ENCODE measurements around the gene PRSS21. TPM values are rescaled to one million over a fixed set of nuclear protein-coding genes. Genes with fewer than 3 reads are reported as not detected.

The PRSS21 gene
- total RNA-seq, 2 experiments from 2014 or later = 3.3 to 4.1 TPM

GRCh38 chr16:2860826-2861567 is 44.0 kb downstream of the PRSS21 start:
- CTCF ChIA-PET = interaction anchor here (1.7 kb wide), 1 partner anchor 22 kb away, joined by 6 read pairs; no protein-coding TSS in a partner anchor
- H3K36me3 Mint-ChIP-seq (ENCODE audit: low read depth) = no peaks in the 10 kb centered on the region
- H3K9me3 Mint-ChIP-seq = peaks cover 9% of the 10 kb centered on the region
- intact Hi-C loops (cut with micrococcal nuclease) = no loop called here
- peaks cover 5% of the 10 kb centered on the region for H3K4me1 Mint-ChIP-seq (ENCODE audit: low read depth)
- H3K4me3 Mint-ChIP-seq = no peak overlapping the region
- DNase-seq = peak; percentile 50
- H3K27ac Mint-ChIP-seq = no peak overlapping the region
- peaks cover 8% of the 10 kb centered on the region for H3K27me3 Mint-ChIP-seq (ENCODE audit: low read depth)

- Mint-ChIP-seq H3K4me3 (no peak overlapping the region), H3K27me3 (ENCODE audit: low read depth) (peaks cover 5% of the 10 kb centered on the region), H3K4me1 (ENCODE audit: low read depth) (peaks cover 5% of the 10 kb centered on the region), H3K9me3 (peaks cover 6% of the 10 kb centered on the region), H3K27ac (no peak overlapping the region), H3K36me3 (ENCODE audit: low read depth) (no peaks in the 10 kb centered on the region)
- CTCF ChIA-PET = interaction anchor here (1.6 to 2.1 kb wide), 2 partner anchors 11 to 26 kb away, joined by 5 to 9 read pairs; no protein-coding TSS in a partner anchor
- intact Hi-C loops (cut with micrococcal nuclease) = no loop called here
- DNase-seq = no peak
Observed at GRCh38 chr16:2865651-2866050, 48.6 kb downstream of the PRSS21 start.

- CTCF ChIA-PET = interaction anchor here (0.6 to 2.1 kb wide), 3 partner anchors 12 to 27 kb away, joined by 3 to 9 read pairs (median 5); no protein-coding TSS in a partner anchor
- Mint-ChIP-seq H3K4me1 (ENCODE audit: low read depth) (peaks cover 5% of the 10 kb centered on the region), H3K27me3 (ENCODE audit: low read depth) (peaks cover under 1% of the 10 kb centered on the region), H3K27ac (no peak overlapping the region), H3K4me3 (no peak overlapping the region), H3K36me3 (ENCODE audit: low read depth) (no peaks in the 10 kb centered on the region), H3K9me3 (peaks cover under 1% of the 10 kb centered on the region)
- intact Hi-C loops (cut with micrococcal nuclease) = no loop called here
- no peak for DNase-seq
Observed at GRCh38 chr16:2866431-2866830, 49.4 kb downstream of the PRSS21 start.

- H3K36me3 Mint-ChIP-seq (ENCODE audit: low read depth) = no peaks in the 10 kb centered on the region
- no peaks in the 10 kb centered on the region for H3K27me3 Mint-ChIP-seq (ENCODE audit: low read depth)
- H3K9me3 Mint-ChIP-seq = no peaks in the 10 kb centered on the region
- H3K4me1 Mint-ChIP-seq (ENCODE audit: low read depth) = peaks cover 5% of the 10 kb centered on the region
- H3K4me3 Mint-ChIP-seq = peak overlapping the region; percentile 89
- intact Hi-C loops (cut with micrococcal nuclease) = no loop called here
- peak overlapping the region; percentile 89 for H3K27ac Mint-ChIP-seq
- no peak for DNase-seq
- CTCF ChIA-PET = interaction anchor here (0.5 to 2.5 kb wide), 16 partner anchors 12 to 183 kb away, joined by 3 to 41 read pairs (median 5); partner anchors contain the start of genes FLYWCH1 and FLYWCH2
Observed at GRCh38 chr16:2867661-2867986, 50.6 kb downstream of the PRSS21 start.

- no peaks in the 10 kb centered on the region for H3K9me3 Mint-ChIP-seq
- intact Hi-C loops (cut with micrococcal nuclease) = loop anchor here (1.0 to 2.0 kb wide), 5 partner anchors 14 to 147 kb away; partner anchors contain the start of genes ELOB and FLYWCH1
- H3K27me3 Mint-ChIP-seq (ENCODE audit: low read depth) = no peaks in the 10 kb centered on the region
- peaks cover 5% of the 10 kb centered on the region for H3K4me1 Mint-ChIP-seq (ENCODE audit: low read depth)
- CTCF ChIA-PET = interaction anchor here (0.5 to 2.5 kb wide), 18 partner anchors 10 to 184 kb away, joined by 3 to 41 read pairs (median 5); partner anchors contain the start of genes ELOB, FLYWCH1 and FLYWCH2
- peak overlapping the region; percentile 89 for H3K4me3 Mint-ChIP-seq
- no peaks in the 10 kb centered on the region for H3K36me3 Mint-ChIP-seq (ENCODE audit: low read depth)
- peak overlapping the region; percentile 89 for H3K27ac Mint-ChIP-seq
- peak; percentile 98 for DNase-seq
Observed at GRCh38 chr16:2867987-2868789, 51.2 kb downstream of the PRSS21 start.

Other genes with a start within 250 kb of the PRSS21 start
- 10 to 100 TPM; 21.8 to 24.1 TPM for gene KCTD5, start 134.7 kb upstream of the PRSS21 start, total RNA-seq
- gene PRSS27, start 97.0 kb upstream of the PRSS21 start, total RNA-seq = 1 to 10 TPM; 1.7 to 2.4 TPM
- 100 to 1,000 TPM; 607 to 649 TPM for gene SRRM2, start 64.6 kb upstream of the PRSS21 start, total RNA-seq
- gene ELOB, start 40.0 kb upstream of the PRSS21 start, total RNA-seq = 100 to 1,000 TPM; 177 to 189 TPM
- gene PRSS33, start 29.7 kb upstream of the PRSS21 start, total RNA-seq = under 1 TPM; 0.12 to 0.17 TPM
- not detected for gene PRSS41, start 18.8 kb upstream of the PRSS21 start, total RNA-seq
- under 1 TPM; 0.22 to 0.64 TPM for gene ZG16B, start 13.1 kb downstream of the PRSS21 start, total RNA-seq
- gene PRSS22, start 40.9 kb downstream of the PRSS21 start, total RNA-seq = not detected
- 10 to 100 TPM; 12.7 to 15.2 TPM for gene FLYWCH2, start 66.0 kb downstream of the PRSS21 start, total RNA-seq
- gene FLYWCH1, start 94.7 kb downstream of the PRSS21 start, total RNA-seq = 10 to 100 TPM; 33.5 to 35.4 TPM
- gene KREMEN2, start 147.0 kb downstream of the PRSS21 start, total RNA-seq = not detected
- gene PAQR4, start 152.1 kb downstream of the PRSS21 start, total RNA-seq = 10 to 100 TPM; 25.8 to 28.2 TPM
- gene PKMYT1, start 163.2 kb downstream of the PRSS21 start, total RNA-seq = 100 to 1,000 TPM; 128 to 136 TPM
- gene CLDN9, start 195.7 kb downstream of the PRSS21 start, total RNA-seq = not detected
- gene CLDN6, start 200.9 kb downstream of the PRSS21 start, total RNA-seq = not detected
- gene TNFRSF12A, start 203.1 kb downstream of the PRSS21 start, total RNA-seq = under 1 TPM; 0.88 to 0.96 TPM
- 10 to 100 TPM; 22.6 to 26.8 TPM for gene HCFC1R1, start 206.7 kb downstream of the PRSS21 start, total RNA-seq
- 10 to 100 TPM; 40.6 to 41.0 TPM for gene THOC6, start 206.8 kb downstream of the PRSS21 start, total RNA-seq
- not detected for gene BICDL2, start 219.7 kb downstream of the PRSS21 start, total RNA-seq
- gene MMP25, start 229.3 kb downstream of the PRSS21 start, total RNA-seq = under 1 TPM; 0.29 to 0.37 TPM
- gene IL32, start 248.4 kb downstream of the PRSS21 start, total RNA-seq = 100 to 1,000 TPM; 964 to 991 TPM

Measured in activated naive CD4-positive, alpha-beta T cell treated with anti-CD3 and anti-CD28 coated beads for 36 hours (primary cell).